Endothelial cell of umbilical vein (primary cell): Measurements from ENCODE around the gene CIC. TPM values are rescaled to one million over a fixed set of nuclear protein-coding genes. Genes with fewer than 3 reads are reported as not detected.
A peak's percentile ranks its signal among the peaks of the same experiment; 100 is the strongest.

Experiments
- BruUV-seq: library from RNA; stranded (reverse); fragments of 400-500 nt; replicated peaks from 2 replicates; lab custom pipeline; 2021; lab: Mats Ljungman, UMichigan
- CTCF ChIA-PET: fragments of 300-600, 350-600 bp; sonication (Branson Sonifier 250); formaldehyde crosslinking; loops from one replicate; lab custom pipeline; 2021; ENCODE audit warnings: antibody characterized with exemption, inconsistent platforms; lab: Charles Lee
- POLR2A ChIA-PET: fragments of 300-600, 350-600 bp; sonication (Branson Sonifier 250); formaldehyde crosslinking; loops from one replicate; lab custom pipeline; 2021; ENCODE audit warnings: antibody characterized with exemption, inconsistent platforms; lab: Charles Lee
- DNase-seq: peaks from one replicate; pipeline ENCODE4 v3.0.0-alpha.2; 2011; ENCODE audit warnings: low read depth, low spot score
- FAIRE-seq: peaks from 2 replicates; lab custom pipeline; 2011; peaks lifted over from hg19 to GRCh38; lab: Jason Lieb, UNC
- H2AFZ ChIP-seq: 2 replicates; pipeline ENCODE4 v1.6.0; 2012; ENCODE audit warnings: low read depth, low read length, control low read depth, inconsistent platforms
- H3K27ac ChIP-seq: 2 replicates; pipeline ENCODE4 v1.5.1; 2011; ENCODE audit warnings: low read depth, mild to moderate bottlenecking, control low read depth, low read length, moderate library complexity; ENCODE audit not compliant: insufficient read depth
- H3K27me3 ChIP-seq, 2 experiments: 2 replicates each; pipeline versions ENCODE4 v1.6.0 to v1.6.1; 2011; ENCODE audit warnings: low read length in 2 of 2, mixed read lengths in 1 of 2; ENCODE audit not compliant: control insufficient read depth in 2 of 2, insufficient read depth in 2 of 2
- H3K36me3 ChIP-seq, 2 experiments: 2 replicates in 1 of 2; 3 replicates in 1 of 2; pipeline ENCODE4 v1.5.1; 2011; ENCODE audit warnings: low read length in 2 of 2, mild to moderate bottlenecking in 1 of 2, moderate library complexity in 1 of 2; ENCODE audit not compliant: control insufficient read depth in 2 of 2, insufficient read depth in 2 of 2; ENCODE audit errors: extremely low read depth in 1 of 2
- H3K4me1 ChIP-seq: 3 replicates; pipeline ENCODE4 v1.5.1; 2011; ENCODE audit warnings: mild to moderate bottlenecking, low read length; ENCODE audit not compliant: control insufficient read depth, insufficient read depth; ENCODE audit errors: extremely low read depth
- H3K4me2 ChIP-seq: 2 replicates; pipeline ENCODE4 v1.6.1; 2011; ENCODE audit warnings: low read length, control low read depth, mixed read lengths; ENCODE audit not compliant: insufficient read depth
- H3K4me3 ChIP-seq, 3 experiments: fragments of 200-600 bp in 1 of 3; sonication (generic), shearing (Covaris generic) in 1 of 3; replicated peaks in 1 of 3; 2 replicates each; pipeline ENCODE4 v1.5.1; 2011 to 2016; ENCODE audit warnings: control low read depth in 3 of 3, low read length in 3 of 3, mild to moderate bottlenecking in 2 of 3, inconsistent platforms in 1 of 3, low read depth in 1 of 3, moderate library complexity in 1 of 3; ENCODE audit not compliant: insufficient read depth in 1 of 3
- H3K79me2 ChIP-seq: 2 replicates; pipeline ENCODE4 v1.6.0; 2012; ENCODE audit warnings: low read length, inconsistent platforms; ENCODE audit not compliant: control insufficient read depth, insufficient read depth
- H3K9ac ChIP-seq: replicated peaks from 2 replicates; pipeline ENCODE3; 2011; ENCODE audit warnings: low read length, control low read depth; ENCODE audit not compliant: insufficient read depth; ENCODE audit errors: extremely low read depth
- H3K9me1 ChIP-seq: replicated peaks from 3 replicates; pipeline ENCODE4 v1.6.0; 2011; ENCODE audit warnings: mild to moderate bottlenecking, low read length; ENCODE audit not compliant: control insufficient read depth, insufficient read depth; ENCODE audit errors: extremely low read depth
- H3K9me3 ChIP-seq: replicated peaks from 2 replicates; pipeline ENCODE4 v1.5.1; 2012; ENCODE audit warnings: low read length, inconsistent platforms; ENCODE audit not compliant: control insufficient read depth, insufficient read depth
- H4K20me1 ChIP-seq: replicated peaks from 2 replicates; pipeline ENCODE3; 2011; ENCODE audit warnings: mild to moderate bottlenecking, low read length; ENCODE audit not compliant: control insufficient read depth, insufficient read depth; ENCODE audit errors: extremely low read depth
- CTCF ChIP-seq, 2 donors: IDR thresholded peaks; 1 replicate in 1 of 2; 2 replicates in 1 of 2; pipeline ENCODE4 v1.5.1; 2011; ENCODE audit warnings: low read length in 2 of 2, mild to moderate bottlenecking in 2 of 2, moderate library complexity in 2 of 2, control low read depth in 1 of 2, inconsistent platforms in 1 of 2, low read depth in 1 of 2; ENCODE audit not compliant: insufficient read depth in 1 of 2; ENCODE audit errors: extremely low read depth in 1 of 2
- EZH2 ChIP-seq: IDR thresholded peaks from 2 replicates; pipeline ENCODE4 v1.6.1; 2012; ENCODE audit warnings: borderline replicate concordance, low read depth, mild to moderate bottlenecking, moderate library complexity, low read length, inconsistent platforms; ENCODE audit not compliant: severe bottlenecking
- FOS ChIP-seq: IDR thresholded peaks from 2 replicates; pipeline ENCODE4 v1.6.1; 2011; ENCODE audit warnings: mild to moderate bottlenecking, low read length, moderate library complexity, borderline replicate concordance; ENCODE audit not compliant: insufficient read depth
- GATA2 ChIP-seq: IDR thresholded peaks from 2 replicates; pipeline ENCODE4 v1.7.0; 2011; ENCODE audit warnings: low read depth, mild to moderate bottlenecking, moderate library complexity, mixed read lengths, low read length; ENCODE audit not compliant: insufficient read length, insufficient read depth
- JUN ChIP-seq: IDR thresholded peaks from 2 replicates; pipeline ENCODE4 v1.6.1; 2011; ENCODE audit warnings: borderline replicate concordance, low read depth; ENCODE audit not compliant: insufficient read length, insufficient read depth
- MAX ChIP-seq: IDR thresholded peaks from 2 replicates; pipeline ENCODE4 v1.6.1; 2011; ENCODE audit not compliant: insufficient read depth, insufficient read length
- MYC ChIP-seq: IDR thresholded peaks from one replicate; pipeline ENCODE4 v1.6.1; 2011; ENCODE audit warnings: mild to moderate bottlenecking, low read depth, low read length
- POLR2A ChIP-seq: IDR thresholded peaks from 2 replicates; pipeline ENCODE4 v1.6.1; 2012; ENCODE audit warnings: low read depth, mild to moderate bottlenecking, control low read depth, low read length
- POLR2AphosphoS5 ChIP-seq: IDR thresholded peaks from 2 replicates; pipeline ENCODE4 v1.6.1; 2012; ENCODE audit warnings: low read depth, mild to moderate bottlenecking, control low read depth, low read length, moderate library complexity; ENCODE audit not compliant: insufficient read depth
- dilution Hi-C: fragments of 300-500 bp; cut with MboI; formaldehyde crosslinking; loops from one replicate; pipeline ENCODE4 v1.15.0; 2019; ENCODE audit warnings: low sequenced_read_pairs; ENCODE audit not compliant: extremely low pct_ligation_motif_present
- intact Hi-C: fragments of 100-400 bp; cut with micrococcal nuclease; formaldehyde crosslinking; loops from one replicate; pipeline ENCODE4 v1.10.0; 2022
- polyA plus RNA-seq, 4 experiments: library from polyadenylated mRNA; depleted of rRNA in 3 of 4; stranded (reverse) in 3 of 4; unstranded in 1 of 4; fragments of >200 nt; gene quantifications; 2 replicates each; pipeline versions ENCODE4 v1.2.1 to v1.2.3, GENCODE V29; 2011 to 2012; ENCODE audit warnings: missing spikeins in 1 of 4
- total RNA-seq: library from RNA; stranded (reverse); gene quantifications from 2 replicates; pipeline ENCODE4 v1.2.3, GENCODE V29; 2021

Gene CIC
- total and polyA plus RNA-seq, 2 donors (not counting 3 experiments of a cell fraction or from before 2014, with no cell fraction given), result 18.4 to 86.0 TPM

- peaks cover 4 to 13% of the 10 kb centered on the region in 2 experiments for H3K36me3 ChIP-seq
- H3K4me1 ChIP-seq, result peaks cover 22% of the 10 kb centered on the region
- POLR2A ChIA-PET, result no interaction called here
- H3K27ac ChIP-seq, result peak overlapping the region; percentile 87
- no peaks in the 10 kb centered on the region for H3K27me3 ChIP-seq
- H3K9me1 ChIP-seq, result no peaks in the 10 kb centered on the region
- BruUV-seq, result no TSS peak
- intact Hi-C loops (loop anchor here (1.0 kb wide), 4 partner anchors 12 to 34 kb away; partner anchors contain the start of genes ERF, GSK3A, PAFAH1B3 and PRR19), dilution Hi-C loops (no loop called here)
- no peak for FAIRE-seq
- no peaks in the 10 kb centered on the region for H4K20me1 ChIP-seq
- TF ChIP-seq EZH2 (no peak), JUN (peak; percentile 88), MAX (peak; percentile 84), POLR2AphosphoS5 (peak; percentile 62), FOS (no peak), MYC (no peak), GATA2 (no peak), POLR2A (peak; percentile 25), CTCF (IDR thresholded peaks at IDR 0.05; ENCODE audit: extremely low read depth in 1 of 2, insufficient read depth in 1 of 2, low read depth in 1 of 2, low read length in 2 of 2) (no peak)
- peak overlapping the region; percentile 96 for H3K4me2 ChIP-seq
- H3K4me3 ChIP-seq, result peak overlapping the region; percentile 49 to 64 (median 57)
- no peaks in the 10 kb centered on the region for H3K9me3 ChIP-seq
- peak; percentile 99 for DNase-seq
- CTCF ChIA-PET, result interaction anchor here (1.0 to 1.6 kb wide), 4 partner anchors 12 to 24 kb away, joined by 3 to 10 read pairs (median 6); no protein-coding TSS in a partner anchor
- H2AFZ ChIP-seq, result peak overlapping the region; percentile 97
- H3K79me2 ChIP-seq, result peaks cover 26% of the 10 kb centered on the region
- peak overlapping the region; percentile 84 for H3K9ac ChIP-seq
Observed at GRCh38 chr19:42268142-42268703, 829 bp upstream of the CIC start.
